ENCODE measurements around the gene GPRIN3.
"Not testable (repeated sequence)": the region's sequence is repeated elsewhere in the genome, so short reads cannot be mapped to it uniquely, and the experiment has no call there.

The GPRIN3 gene

DNA sequence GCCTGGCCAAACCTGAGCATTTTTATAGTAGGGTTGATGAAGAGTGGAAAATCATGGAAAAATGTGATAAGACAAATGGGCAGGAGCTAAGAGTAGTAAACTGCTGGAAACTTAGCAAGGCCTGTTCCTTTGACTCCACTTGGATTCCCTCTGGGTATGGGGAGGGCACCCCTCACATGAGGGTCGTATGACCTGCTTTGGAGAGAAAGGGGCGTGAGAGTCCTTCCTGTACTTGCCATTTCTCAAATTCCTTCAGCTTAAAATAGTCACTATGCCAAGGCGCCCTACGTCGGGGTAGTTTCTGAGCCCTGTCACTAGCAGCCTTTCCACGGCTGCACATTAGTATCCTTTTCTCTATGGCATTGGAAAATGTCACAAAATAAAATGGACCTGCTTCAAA, 49.1 kb downstream of the GPRIN3 start:
- in situ Hi-C loops (cut with MboI; ENCODE audit: low sequenced_read_pairs), result no loop called here

DNA sequence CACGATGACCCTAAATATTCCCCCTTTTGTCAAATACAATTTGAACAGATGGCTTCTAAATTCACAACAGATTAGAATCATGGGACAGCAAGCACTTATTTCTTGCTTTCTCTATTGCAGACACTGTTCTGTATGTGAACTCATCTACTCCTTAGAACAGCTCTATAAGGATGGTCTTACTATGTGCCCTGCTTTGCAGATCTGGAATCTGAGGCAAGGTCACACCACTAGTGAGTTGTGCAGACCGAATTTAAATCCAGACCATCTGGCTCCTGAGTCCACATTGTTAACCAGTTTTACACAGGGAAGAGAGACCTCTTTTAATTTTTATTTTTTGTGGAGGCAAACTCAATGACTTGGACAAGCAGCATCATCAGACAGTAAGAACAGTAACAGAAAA, 50.2 kb downstream of the GPRIN3 start:
- in situ Hi-C loops (cut with MboI; ENCODE audit: low sequenced_read_pairs), result no loop called here

DNA sequence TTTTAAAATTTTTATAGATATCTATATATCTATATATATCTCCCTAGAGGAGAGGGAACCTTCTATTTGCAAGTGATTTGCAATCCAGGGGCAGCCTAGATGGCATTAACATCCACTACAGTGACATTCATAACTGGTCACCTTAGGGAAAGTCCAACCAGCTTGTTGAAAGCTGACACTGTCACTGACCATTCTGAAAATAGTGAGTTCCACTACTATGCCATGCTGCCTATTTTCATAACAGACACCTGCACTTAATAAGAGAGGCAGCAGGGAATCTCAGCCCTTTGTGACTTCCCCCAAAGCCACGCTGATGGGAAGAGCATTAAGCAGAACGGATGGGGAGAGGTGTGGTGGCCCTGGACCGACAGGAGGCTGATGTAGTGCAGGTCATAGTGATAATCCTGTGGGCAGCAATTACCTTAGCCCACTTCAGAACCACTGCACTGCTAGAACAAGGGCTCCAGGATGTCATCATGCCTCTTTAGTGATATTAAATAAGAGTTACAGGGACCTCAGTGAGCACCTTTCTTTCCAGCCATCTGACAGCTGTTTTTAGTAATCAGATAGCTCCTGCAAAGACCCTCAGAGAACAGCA, 51.3 kb downstream of the GPRIN3 start:
- in situ Hi-C loops (cut with MboI; ENCODE audit: low sequenced_read_pairs), result no loop called here

DNA sequence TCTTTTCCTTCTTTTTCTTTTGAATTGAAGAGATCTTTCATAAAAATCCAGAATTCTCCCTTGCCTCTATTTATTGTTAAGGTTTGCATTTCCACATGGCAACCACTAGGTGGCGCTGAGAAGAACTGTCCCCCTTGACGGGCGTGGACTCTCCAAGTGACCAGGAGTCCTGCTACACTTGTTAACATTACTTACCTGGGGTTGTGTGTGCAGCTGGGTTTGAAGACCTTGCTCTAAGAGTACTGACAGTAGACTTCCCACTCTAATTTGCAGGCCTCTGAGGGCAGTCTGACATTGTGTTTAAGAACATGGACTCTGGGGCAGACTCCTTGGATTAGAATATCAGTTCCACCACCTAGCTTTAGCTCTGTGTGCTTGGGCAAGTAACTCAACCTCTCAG, 52.8 kb downstream of the GPRIN3 start:
- in situ Hi-C loops (cut with MboI; ENCODE audit: low sequenced_read_pairs), result no loop called here

DNA sequence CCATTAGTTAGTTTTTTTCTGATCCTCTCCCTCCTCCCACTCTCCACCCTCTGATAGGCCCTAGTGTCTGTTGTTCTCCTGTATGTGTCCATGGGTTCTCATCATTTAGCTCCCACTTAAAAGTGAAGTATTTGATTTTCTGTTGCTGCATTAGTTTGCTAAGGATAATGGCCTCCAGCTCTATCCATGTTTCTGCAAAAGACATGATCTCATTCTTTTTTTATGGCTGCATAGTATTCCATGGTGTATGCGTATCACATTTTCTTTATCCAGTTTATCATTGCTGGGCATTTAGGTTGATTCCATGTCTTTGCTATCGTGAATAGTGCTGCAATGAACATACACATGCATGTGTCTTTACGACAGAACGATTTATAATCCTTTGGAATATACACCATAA, 53.3 kb downstream of the GPRIN3 start:
- in situ Hi-C loops (cut with MboI; ENCODE audit: low sequenced_read_pairs), result not testable (repeated sequence)

DNA sequence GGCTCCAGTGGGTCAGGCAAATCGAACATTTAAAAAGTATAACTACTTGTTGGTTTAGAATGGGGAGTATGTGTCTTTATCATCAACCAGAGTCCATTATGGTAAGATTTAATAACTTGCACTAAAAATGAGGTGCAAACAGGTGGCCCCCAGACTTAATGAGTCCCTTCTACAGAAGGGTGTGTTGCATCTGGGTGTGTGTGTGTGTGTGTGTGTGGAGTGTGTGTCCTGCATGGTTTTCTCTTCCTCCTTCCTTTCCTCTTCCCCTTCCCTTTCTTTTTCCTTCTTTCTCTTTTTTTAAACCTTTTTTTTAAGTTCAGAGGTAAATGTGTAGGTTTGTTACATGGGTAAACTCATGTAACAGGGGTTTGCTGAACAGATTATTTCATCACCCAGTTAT, 53.7 kb downstream of the GPRIN3 start:
- in situ Hi-C loops (cut with MboI; ENCODE audit: low sequenced_read_pairs), result no loop called here

DNA sequence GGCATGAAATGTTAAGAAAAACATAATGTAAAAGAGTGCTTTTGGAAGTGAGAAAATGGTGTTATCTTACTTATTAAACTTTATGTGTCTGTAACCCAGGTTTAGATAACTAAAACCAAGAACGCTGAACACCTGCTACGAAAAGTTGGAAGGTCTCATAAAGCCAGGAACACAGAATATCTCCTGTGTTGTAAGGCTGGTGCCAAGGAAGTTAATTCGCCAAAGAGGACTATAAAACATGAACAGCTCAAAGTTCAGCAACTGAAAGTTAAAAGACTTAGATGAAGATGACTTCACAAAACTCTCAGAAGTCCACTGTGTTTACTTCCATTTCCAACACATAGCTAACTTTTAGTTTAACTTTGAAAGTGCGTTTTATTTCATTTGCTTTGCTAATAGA, 54.3 kb downstream of the GPRIN3 start:
- in situ Hi-C loops (cut with MboI; ENCODE audit: low sequenced_read_pairs), result no loop called here

DNA sequence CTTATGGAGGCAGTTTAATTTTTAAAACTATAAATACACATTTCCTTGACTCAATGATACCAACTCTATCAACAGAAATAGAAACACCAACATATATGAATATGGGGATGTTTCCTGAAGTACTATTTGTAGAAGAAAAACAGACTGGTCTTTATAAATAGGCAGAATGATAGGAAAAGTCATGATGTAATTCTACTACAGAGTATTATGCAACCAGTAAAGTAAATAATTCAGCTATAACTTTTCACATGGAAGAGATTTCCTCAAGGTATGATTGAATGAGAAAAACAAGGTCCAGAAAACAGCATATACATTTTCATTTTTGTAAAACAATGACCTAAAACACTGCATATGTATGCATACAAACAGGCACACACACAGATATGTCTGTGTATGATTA, 56.2 kb downstream of the GPRIN3 start:
- in situ Hi-C loops (cut with MboI; ENCODE audit: low sequenced_read_pairs), result no loop called here

DNA sequence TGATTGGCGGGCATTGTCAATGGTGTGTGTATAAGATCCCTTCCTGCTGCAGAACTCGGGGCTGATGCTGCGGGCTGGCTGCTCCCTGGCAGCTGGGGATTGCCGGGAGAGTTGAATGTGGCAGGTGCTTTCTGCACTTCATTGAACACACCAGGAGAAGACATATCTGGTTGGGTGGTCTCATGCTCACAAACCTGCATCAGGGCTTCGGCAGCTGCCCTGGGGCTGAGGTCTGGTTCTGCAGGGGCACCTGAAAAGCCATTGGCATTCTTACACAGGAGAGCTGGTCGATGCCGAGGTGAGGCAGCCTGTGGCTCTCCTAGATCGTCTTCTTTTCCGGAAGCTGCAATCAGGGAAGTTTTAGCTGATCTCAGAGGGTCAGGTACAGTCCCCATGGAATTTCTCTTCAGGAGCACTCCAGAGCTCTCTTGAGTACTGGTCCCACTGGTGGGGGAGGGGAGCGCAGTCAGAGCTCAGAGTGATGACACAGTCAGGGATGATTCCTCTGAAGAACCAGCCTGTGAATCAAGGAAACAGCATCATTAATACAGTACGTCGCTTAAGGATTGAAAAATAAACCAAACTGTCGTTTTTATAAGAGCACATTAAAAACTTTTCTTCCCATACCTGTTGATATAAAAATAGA, 57.8 kb downstream of the GPRIN3 start:
- in situ Hi-C loops (cut with MboI; ENCODE audit: low sequenced_read_pairs), result no loop called here

DNA sequence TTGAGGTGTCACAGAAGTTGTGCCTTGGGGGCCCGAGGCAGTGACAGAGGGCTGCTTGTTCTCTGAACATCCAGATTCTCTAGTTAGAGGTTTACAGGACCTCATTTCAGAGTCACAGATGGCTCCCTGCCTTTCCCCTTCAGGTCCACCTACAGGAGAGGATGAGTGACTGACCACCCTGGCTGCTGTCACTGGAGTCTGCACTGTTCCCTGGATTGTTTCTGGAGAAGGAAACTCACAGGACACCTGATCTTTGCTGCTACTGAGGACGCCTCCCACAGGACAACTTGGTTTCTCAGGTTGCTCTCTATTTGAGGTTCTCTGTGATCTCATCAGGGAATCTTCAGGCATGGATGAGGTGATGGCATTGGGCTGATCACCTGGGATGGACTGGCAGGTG, 58.3 kb downstream of the GPRIN3 start:
- in situ Hi-C loops (cut with MboI; ENCODE audit: low sequenced_read_pairs), result no loop called here

DNA sequence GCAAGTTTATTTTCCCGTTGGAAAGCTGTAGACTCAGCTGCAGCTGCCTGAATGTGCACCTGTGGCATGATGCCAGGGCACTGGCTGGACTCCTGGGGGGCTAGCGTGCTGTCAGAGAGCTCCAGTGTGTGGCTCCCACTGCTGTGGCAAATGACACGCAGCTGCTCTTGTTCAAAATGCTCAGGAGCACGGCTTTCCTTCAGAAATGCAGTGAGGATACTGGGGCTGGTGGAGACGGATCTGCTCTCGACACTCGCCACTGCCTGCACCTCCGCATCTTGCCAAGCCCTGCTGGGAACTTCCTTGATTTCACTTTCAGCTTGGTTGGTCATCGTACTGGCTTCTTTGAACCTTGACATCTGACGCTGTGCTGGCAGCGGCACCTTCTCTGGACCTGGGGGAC, 58.7 kb downstream of the GPRIN3 start:
- in situ Hi-C loops (cut with MboI; ENCODE audit: low sequenced_read_pairs), result no loop called here

DNA sequence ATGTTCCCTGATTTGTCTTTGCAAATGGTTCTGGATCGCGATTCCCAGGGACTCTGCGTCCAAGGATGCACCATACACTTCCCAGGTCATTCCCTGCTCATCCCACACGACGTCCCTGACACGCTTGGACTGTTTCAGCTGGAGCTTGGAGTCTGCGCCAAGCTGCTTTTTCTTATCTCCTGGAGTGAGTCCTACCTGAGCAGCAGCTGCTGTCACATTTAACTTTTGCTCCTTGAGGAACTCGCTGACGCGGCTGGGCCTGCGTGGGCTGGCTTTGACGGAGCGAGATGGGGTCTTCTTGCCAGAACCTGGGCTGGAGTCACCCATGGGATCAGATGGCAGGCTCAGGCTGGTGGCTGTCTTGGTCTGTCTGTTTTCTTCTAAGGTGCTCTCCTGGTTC, 59.6 kb downstream of the GPRIN3 start:
- in situ Hi-C loops (cut with MboI; ENCODE audit: low sequenced_read_pairs), result no loop called here

DNA sequence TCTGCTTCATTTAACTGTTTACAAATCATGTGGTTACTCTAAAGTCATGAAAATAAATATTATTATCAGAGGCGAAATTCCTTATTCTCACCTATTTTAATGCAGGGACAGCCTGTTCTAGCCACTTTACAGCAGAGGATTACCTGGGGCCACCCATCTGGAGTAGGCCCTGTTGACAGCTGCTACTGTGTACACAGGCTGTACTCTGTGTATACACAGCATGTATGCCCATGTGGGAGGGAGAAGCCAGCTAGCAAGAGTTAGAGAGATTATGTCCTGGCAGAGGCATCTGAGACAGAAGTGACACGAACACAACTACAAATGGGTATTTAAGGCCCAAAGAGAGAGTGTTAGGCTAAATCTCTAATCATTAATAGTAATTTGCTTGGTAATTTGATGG, 62.1 kb downstream of the GPRIN3 start:
- in situ Hi-C loops (cut with MboI; ENCODE audit: low sequenced_read_pairs), result no loop called here

DNA sequence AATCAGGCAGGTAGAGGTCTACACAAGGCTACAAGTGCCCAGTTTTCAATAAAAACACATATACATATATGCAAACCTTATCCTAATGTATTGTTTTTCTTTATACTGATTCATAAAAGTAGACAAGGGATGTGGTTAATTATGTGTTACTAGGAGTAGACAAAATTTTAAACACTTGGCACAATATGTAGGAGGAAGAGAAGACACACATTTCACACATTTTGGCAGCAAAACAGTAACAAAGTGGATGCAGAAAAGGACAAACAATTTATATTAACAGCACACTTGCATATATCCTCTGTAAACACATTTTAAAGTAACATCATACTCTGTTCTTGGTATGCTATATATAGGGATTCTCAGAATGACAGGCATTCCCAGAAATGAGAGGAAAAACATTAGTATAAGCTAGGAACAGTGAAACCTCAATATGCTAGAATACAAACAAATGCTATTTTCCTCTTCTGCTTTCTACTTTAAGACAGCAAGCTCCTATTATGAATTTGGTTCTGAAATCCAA, 63.8 kb downstream of the GPRIN3 start:
- in situ Hi-C loops (cut with MboI; ENCODE audit: low sequenced_read_pairs), result no loop called here

DNA sequence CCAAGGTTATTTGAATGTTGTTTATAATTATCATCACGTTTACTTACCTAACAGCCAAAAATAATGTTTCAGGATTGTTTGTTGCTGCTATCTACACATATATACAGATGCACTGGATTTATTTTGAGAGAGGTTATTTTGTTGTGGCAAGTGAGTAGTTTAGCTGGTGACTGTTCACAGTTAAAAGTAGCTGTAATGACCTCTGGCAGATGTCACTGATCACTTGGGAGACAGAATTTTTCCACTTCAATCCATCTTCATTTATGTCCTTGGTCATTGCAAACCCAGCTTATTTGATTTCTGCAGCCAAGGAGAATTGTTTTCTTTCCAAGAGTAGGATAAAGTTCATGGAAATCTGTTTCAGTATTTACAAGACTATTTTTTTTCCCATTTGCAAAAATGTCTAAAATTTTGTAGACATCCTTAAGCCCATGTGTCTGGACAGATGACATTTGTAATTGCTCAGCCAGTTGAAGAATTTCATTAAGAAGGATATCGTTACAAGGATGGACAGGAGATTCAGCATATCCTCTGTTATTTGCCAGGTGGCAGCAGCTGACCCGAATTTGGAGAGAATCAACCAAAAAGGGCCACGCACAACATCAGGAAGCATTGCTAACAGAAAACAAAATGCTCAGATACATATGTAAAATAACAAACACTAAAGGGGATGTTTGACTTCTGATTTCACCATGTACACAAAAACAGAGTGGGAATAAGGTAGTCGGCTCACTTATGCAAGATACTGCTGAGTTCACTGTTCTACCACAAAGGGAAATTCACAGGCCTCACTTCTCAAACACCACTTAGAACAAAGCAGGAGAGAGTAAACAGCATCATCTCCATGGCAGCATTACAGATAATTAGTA, 64.5 kb downstream of the GPRIN3 start:
- in situ Hi-C loops (cut with MboI; ENCODE audit: low sequenced_read_pairs), result no loop called here

DNA sequence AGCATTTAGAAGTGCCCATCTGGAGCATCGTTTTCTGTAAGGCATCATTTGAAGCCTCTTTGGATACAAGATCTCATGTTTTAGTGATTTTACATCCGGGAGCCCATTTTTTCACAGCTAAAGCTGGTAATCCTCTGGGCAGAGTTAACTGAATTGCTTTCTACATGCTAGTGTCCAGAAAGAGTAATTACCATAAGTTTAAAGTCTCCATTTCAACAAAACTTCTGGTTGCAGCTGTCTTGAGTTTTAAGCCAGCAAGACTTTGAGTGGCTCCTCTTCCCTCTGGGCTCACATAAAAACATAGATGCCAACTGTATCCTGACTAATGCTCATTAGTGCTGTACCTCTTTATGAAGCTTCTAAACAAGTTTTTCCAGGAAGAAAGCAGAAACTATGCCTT, 65.4 kb downstream of the GPRIN3 start:
- in situ Hi-C loops (cut with MboI; ENCODE audit: low sequenced_read_pairs), result no loop called here

DNA sequence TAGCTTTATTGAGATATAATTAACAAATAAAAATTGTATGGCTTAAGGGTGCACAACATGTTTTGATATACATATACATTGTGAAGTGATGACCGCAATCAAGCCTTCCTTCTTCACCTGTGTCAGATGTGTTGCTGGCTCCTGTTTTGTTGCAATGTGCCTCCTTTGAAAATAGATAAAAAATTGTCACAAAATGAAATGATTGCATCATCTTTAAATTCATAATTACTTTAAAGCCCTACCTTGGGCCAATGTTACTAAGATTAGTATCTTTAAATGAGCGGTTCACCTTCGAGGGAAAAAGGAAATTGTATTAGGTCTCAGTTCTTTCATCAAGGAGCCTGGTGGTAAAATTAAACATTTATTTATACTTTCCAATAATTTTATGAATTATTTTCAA, 77.3 kb downstream of the GPRIN3 start:
- in situ Hi-C loops (cut with MboI; ENCODE audit: low sequenced_read_pairs), result no loop called here

DNA sequence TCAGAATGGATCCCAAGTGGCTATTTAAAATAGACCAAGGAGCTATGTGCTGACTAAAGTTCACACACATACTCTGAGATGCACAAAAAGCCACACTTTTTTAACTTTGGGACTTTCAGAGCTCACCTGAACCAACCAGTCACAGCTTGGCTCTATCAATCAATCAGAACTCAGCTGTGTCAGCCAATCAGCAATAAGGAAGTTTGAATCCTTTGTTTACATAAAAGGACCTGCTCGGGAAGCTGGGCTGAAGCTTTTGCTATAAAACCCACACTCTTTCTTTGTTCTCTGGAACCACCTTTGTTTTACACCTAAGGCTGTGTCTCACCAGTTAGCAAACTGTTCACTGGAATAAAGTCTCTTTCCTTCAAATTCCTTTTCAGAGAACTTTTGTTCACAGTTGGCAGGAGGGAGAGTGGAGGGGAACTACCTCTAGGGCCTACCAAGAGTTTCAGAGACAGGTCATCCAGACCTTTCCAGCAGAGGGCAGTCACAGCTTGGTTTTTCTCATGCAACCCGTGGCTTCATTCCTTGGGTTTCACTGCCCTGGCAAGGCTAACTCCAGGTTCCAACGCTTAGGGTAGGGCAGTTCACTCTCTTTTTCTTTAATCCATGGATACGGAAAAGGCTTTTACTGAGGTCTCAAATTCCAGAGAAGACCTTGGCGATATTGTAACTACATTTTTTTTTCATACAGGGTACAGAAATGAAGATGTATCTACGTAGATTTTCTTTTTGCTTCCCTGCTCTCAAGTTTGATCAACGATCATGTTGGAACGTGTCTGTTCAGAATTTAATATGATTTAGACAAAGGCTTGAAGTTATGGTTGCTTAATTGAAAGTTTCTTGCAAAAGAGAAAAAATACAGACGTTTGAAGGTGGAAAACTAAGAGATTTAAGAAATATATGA, 80.7 kb downstream of the GPRIN3 start:
- in situ Hi-C loops (cut with MboI; ENCODE audit: low sequenced_read_pairs), result no loop called here

DNA sequence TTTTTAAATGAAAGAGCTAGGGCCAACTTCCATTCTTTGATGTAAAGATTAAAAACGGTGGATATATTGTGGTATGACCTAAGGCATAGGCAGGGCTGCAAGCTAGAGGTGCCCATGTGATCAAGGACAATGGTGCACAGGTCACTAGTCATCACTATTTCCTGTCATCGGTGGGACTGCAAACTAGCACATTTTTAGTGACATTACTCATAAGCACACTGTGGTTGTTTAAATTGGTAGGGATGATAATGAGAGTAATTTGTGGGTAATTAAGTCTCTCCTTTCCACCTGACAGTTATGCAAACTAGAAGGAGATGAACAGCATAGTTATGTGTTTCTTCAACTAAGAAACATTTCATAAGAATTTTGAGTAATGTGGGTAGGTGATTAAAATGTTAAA, 85.4 kb downstream of the GPRIN3 start:
- in situ Hi-C loops (cut with MboI; ENCODE audit: low sequenced_read_pairs), result no loop called here

DNA sequence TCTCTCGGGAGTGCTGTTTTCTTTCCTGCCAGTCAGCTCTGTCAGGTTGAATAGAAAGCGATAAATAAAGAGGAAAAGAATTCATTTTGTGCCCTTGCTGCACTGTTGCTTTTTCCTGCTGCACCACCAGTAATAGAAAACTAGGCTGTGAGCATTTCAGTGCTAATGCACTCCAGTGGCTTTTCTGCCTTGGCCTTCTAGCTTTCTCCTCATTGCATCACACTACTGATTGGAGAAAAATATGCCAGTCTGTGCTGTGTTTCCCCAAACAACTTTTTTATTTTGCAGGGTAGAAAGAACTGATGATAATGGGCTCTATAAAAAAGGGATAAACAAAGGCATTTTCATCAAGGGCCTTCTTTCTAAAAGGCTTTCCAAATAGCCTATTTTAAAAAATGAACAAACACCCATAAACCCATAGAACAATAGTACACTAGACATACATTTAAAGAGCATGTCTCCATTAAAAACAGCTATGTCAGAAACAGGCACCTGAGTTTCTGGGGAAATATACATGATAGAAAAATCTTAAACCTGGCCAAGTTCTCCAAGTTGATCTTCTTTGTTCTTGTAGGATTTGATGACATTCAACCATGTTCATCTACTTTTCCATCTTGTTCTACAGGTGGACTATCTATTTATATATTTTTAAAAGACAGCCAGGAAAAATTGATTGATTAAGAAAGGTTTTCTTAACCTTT, 86.3 kb downstream of the GPRIN3 start:
- in situ Hi-C loops (cut with MboI; ENCODE audit: low sequenced_read_pairs), result no loop called here

Measured in hTERT RPE-1 (cell line).